HEK293 (cell line): ENCODE results near the gene RBFOX2.

Source experiments
- CTCF ChIP-seq: fragments of 450-650 bp; formaldehyde crosslinking; IDR thresholded peaks from 2 replicates; pipeline ENCODE4 v1.5.1; 2016; ENCODE audit warnings: missing biosample characterization, missing genetic modification characterization
- GLI4 ChIP-seq: fragments of 450-650 bp; formaldehyde crosslinking; IDR thresholded peaks from 2 replicates; pipeline ENCODE4 v1.5.1; 2016; ENCODE audit warnings: missing biosample characterization, missing genetic modification characterization
- SP2 ChIP-seq: fragments of 450-650 bp; formaldehyde crosslinking; IDR thresholded peaks from 2 replicates; pipeline ENCODE4 v1.5.1; 2016; ENCODE audit warnings: missing biosample characterization, missing genetic modification characterization
- ZNF133 ChIP-seq: fragments of 450-650 bp; formaldehyde crosslinking; IDR thresholded peaks from 2 replicates; pipeline ENCODE4 v1.5.1; 2016; ENCODE audit warnings: missing biosample characterization, missing genetic modification characterization
- ZNF16 ChIP-seq: fragments of 450-650 bp; formaldehyde crosslinking; IDR thresholded peaks from 2 replicates; pipeline ENCODE4 v1.5.1; 2016; ENCODE audit warnings: low read depth, missing biosample characterization, missing genetic modification characterization
- ZNF37A ChIP-seq: fragments of 450-650 bp; IDR thresholded peaks from 2 replicates; pipeline ENCODE4 v1.5.1; 2018; ENCODE audit warnings: missing biosample characterization, missing genetic modification characterization
- ZNF48 ChIP-seq: fragments of 450-650 bp; formaldehyde crosslinking; IDR thresholded peaks from 2 replicates; pipeline ENCODE4 v1.5.1; 2016; ENCODE audit warnings: missing biosample characterization, missing genetic modification characterization

GRCh38 chr22:35972559-35972958, 56.1 kb downstream of the RBFOX2 start:
- no peak for TF ChIP-seq ZNF133 (tag by site-specific recombination)
- no peak for TF ChIP-seq SP2 (tag by site-specific recombination)
- TF ChIP-seq CTCF (tag by site-specific recombination): no peak
- no peak for TF ChIP-seq ZNF48
- no peak for TF ChIP-seq ZNF16 (tag by site-specific recombination)
- TF ChIP-seq GLI4 (tag by site-specific recombination): no peak
- TF ChIP-seq ZNF37A (tag by site-specific recombination): no peak
